Loucy (cell line): ENCODE data around the gene HSPG2.
"Not testable (repeated sequence)": the region's sequence is repeated elsewhere in the genome, so short reads cannot be mapped to it uniquely, and the experiment has no call there.

Experiments used
- H2AFZ ChIP-seq: fragments of 200-600 bp; sonication (generic); 2 replicates; pipeline ENCODE4 v1.6.0; 2016; ENCODE audit warnings: antibody characterized with exemption, mild to moderate bottlenecking, low read length, moderate library complexity
- H3F3A ChIP-seq: fragments of 200-600 bp; 2 replicates; pipeline ENCODE4 v1.6.0; 2016; ENCODE audit warnings: antibody characterized with exemption, low read depth, mild to moderate bottlenecking
- H3K27me3 ChIP-seq: fragments of 200-600 bp; sonication (generic); 2 replicates; pipeline ENCODE4 v1.6.1; 2014; ENCODE audit warnings: low read length, mild to moderate bottlenecking; ENCODE audit not compliant: insufficient read depth, poor library complexity, severe bottlenecking
- H3K36me3 ChIP-seq: fragments of 200-600 bp; sonication (generic); 2 replicates; pipeline ENCODE4 v1.6.1; 2016; ENCODE audit warnings: low read length; ENCODE audit not compliant: insufficient read depth
- H3K4me1 ChIP-seq: fragments of 200-600 bp; sonication (generic); 2 replicates; pipeline ENCODE4 v1.5.1; 2014; ENCODE audit warnings: low read length, mild to moderate bottlenecking; ENCODE audit not compliant: insufficient read depth, poor library complexity, severe bottlenecking
- H3K4me2 ChIP-seq: fragments of 200-600 bp; sonication (generic); 2 replicates; pipeline ENCODE4 v1.6.0; 2014; ENCODE audit warnings: antibody characterized with exemption, low read length, low read depth, mild to moderate bottlenecking; ENCODE audit not compliant: poor library complexity, severe bottlenecking
- H3K4me3 ChIP-seq: fragments of 200-600 bp; sonication (generic); 2 replicates; pipeline ENCODE4 v1.5.1; 2014; ENCODE audit warnings: low read length, mild to moderate bottlenecking, mixed read lengths; ENCODE audit not compliant: poor library complexity, severe bottlenecking
- H3K79me2 ChIP-seq: fragments of 200-600 bp; sonication (generic); 2 replicates; pipeline ENCODE4 v1.6.1; 2014; ENCODE audit warnings: low read length; ENCODE audit not compliant: insufficient read depth
- H3K9ac ChIP-seq: fragments of 200-600 bp; sonication (generic); 2 replicates; pipeline ENCODE4 v1.6.0; 2014; ENCODE audit warnings: mild to moderate bottlenecking, low read depth, low read length, moderate library complexity; ENCODE audit not compliant: poor library complexity, severe bottlenecking
- H3K9me2 ChIP-seq: fragments of 200-600 bp; sonication (generic); replicated peaks from 2 replicates; pipeline ENCODE4 v1.6.1; 2016; ENCODE audit warnings: low read depth, low read length, mixed read lengths
- H3K9me3 ChIP-seq: fragments of 200-600 bp; sonication (generic); 2 replicates; pipeline ENCODE4 v1.6.1; 2014; ENCODE audit warnings: mild to moderate bottlenecking, antibody characterized with exemption, low read length, low read depth; ENCODE audit not compliant: insufficient read depth
- H4K20me1 ChIP-seq: fragments of 200-600 bp; sonication (generic); 2 replicates; pipeline ENCODE4 v1.6.0; 2014; ENCODE audit warnings: antibody characterized with exemption, low read length, mild to moderate bottlenecking; ENCODE audit not compliant: insufficient read depth, poor library complexity, severe bottlenecking
- CTCF ChIP-seq: fragments of 200-600 bp; sonication (generic); conservative IDR thresholded peaks from 2 replicates; pipeline ENCODE4 v1.5.1; 2014; ENCODE audit warnings: mild to moderate bottlenecking, antibody characterized with exemption, low read length

The HSPG2 gene

GRCh38 chr1:21980515-21981220 lies 43.6 kb upstream of the HSPG2 start:
- not testable (repeated sequence) for H2AFZ ChIP-seq, H3K4me2 ChIP-seq, H4K20me1 ChIP-seq, H3K4me1 ChIP-seq, H3K4me3 ChIP-seq, H3K9me3 ChIP-seq, H3F3A ChIP-seq, H3K79me2 ChIP-seq, H3K36me3 ChIP-seq, H3K27me3 ChIP-seq, H3K9me2 ChIP-seq, H3K9ac ChIP-seq
- peak; percentile 17; the same call in 1 of the 2 replicates for TF ChIP-seq CTCF

- not testable (repeated sequence) for H2AFZ ChIP-seq, H3K36me3 ChIP-seq, H3F3A ChIP-seq, H3K79me2 ChIP-seq, H3K4me3 ChIP-seq, H3K4me1 ChIP-seq, H3K27me3 ChIP-seq, H3K9me2 ChIP-seq, H4K20me1 ChIP-seq, H3K9me3 ChIP-seq, H3K4me2 ChIP-seq, H3K9ac ChIP-seq
These were observed 41.1 kb upstream of the HSPG2 start for GRCh38 chr1:21978209-21978608.

- H3K9ac ChIP-seq, H3K4me2 ChIP-seq, H3K36me3 ChIP-seq, H3K9me2 ChIP-seq, H3K79me2 ChIP-seq, H4K20me1 ChIP-seq, H3K4me3 ChIP-seq, H3K9me3 ChIP-seq, H2AFZ ChIP-seq, H3F3A ChIP-seq, H3K4me1 ChIP-seq, H3K27me3 ChIP-seq: not testable (repeated sequence)
These were observed 39.7 kb upstream of the HSPG2 start, which contains the start of gene CELA3B for GRCh38 chr1:21976703-21977239. Gene CELA3B, plus strand, starts transcription at chr1:21977022. Its CDS starts 18 bp downstream, at chr1:21977040.

GRCh38 chr1:21975296-21975695 lies 38.2 kb upstream of the HSPG2 start:
- not testable (repeated sequence) for H3K9me2 ChIP-seq, H3K27me3 ChIP-seq, H3F3A ChIP-seq, H3K79me2 ChIP-seq, H3K4me2 ChIP-seq, H3K36me3 ChIP-seq, H2AFZ ChIP-seq, H3K4me1 ChIP-seq, H4K20me1 ChIP-seq, H3K9ac ChIP-seq, H3K4me3 ChIP-seq, H3K9me3 ChIP-seq

GRCh38 chr1:21974699-21975098 lies 37.6 kb upstream of the HSPG2 start:
- not testable (repeated sequence) for H3K4me1 ChIP-seq, H3K9me3 ChIP-seq, H3K79me2 ChIP-seq, H3K4me3 ChIP-seq, H3K36me3 ChIP-seq, H3K9me2 ChIP-seq, H3F3A ChIP-seq, H3K27me3 ChIP-seq, H2AFZ ChIP-seq, H3K9ac ChIP-seq, H3K4me2 ChIP-seq, H4K20me1 ChIP-seq

- not testable (repeated sequence) for H4K20me1 ChIP-seq, H2AFZ ChIP-seq, H3K27me3 ChIP-seq, H3K79me2 ChIP-seq, H3K9me2 ChIP-seq, H3K4me3 ChIP-seq, H3K36me3 ChIP-seq, H3K4me1 ChIP-seq, H3F3A ChIP-seq, H3K9me3 ChIP-seq, H3K4me2 ChIP-seq, H3K9ac ChIP-seq
These were observed 36.8 kb upstream of the HSPG2 start for GRCh38 chr1:21973948-21974347.

GRCh38 chr1:21972973-21973441 lies 35.9 kb upstream of the HSPG2 start:
- H3K4me1 ChIP-seq: not testable (repeated sequence)

More at GRCh38 chr1:21972973-21973441, 35.9 kb upstream of the HSPG2 start:
- not testable (repeated sequence) for H3K9me2 ChIP-seq, H3K9ac ChIP-seq, H3K9me3 ChIP-seq, H3K27me3 ChIP-seq, H4K20me1 ChIP-seq, H3K36me3 ChIP-seq, H2AFZ ChIP-seq, H3F3A ChIP-seq, H3K79me2 ChIP-seq, H3K4me2 ChIP-seq, H3K4me3 ChIP-seq
